Upper lobe of right lung (tissue), 1 donor: ENCODE data around the gene ZBTB17. TPM values are rescaled to one million over a fixed set of nuclear protein-coding genes. Genes with fewer than 3 reads are reported as not detected.

Experiments used
- ATAC-seq: fragments of 200-7000 bp; cut with Tn5 transposase; one replicate; pipeline ENCODE4 v1.9.1; 2020; ENCODE audit warnings: mild to moderate bottlenecking, moderate library complexity
- DNase-seq: peaks from one replicate; pipeline ENCODE4 v3.0.0-alpha.2; 2020
- H3K27ac ChIP-seq: fragments of 200-600 bp; one replicate; pipeline ENCODE4 v1.8.0; 2022
- H3K27me3 ChIP-seq: fragments of 200-600 bp; one replicate; pipeline ENCODE4 v1.8.0; 2022; ENCODE audit warnings: mild to moderate bottlenecking
- H3K36me3 ChIP-seq: fragments of 200-600 bp; one replicate; pipeline ENCODE4 v1.8.0; 2022
- H3K4me1 ChIP-seq: fragments of 200-600 bp; one replicate; pipeline ENCODE4 v1.8.0; 2022
- H3K4me3 ChIP-seq: fragments of 200-600 bp; one replicate; pipeline ENCODE4 v1.8.0; 2022; ENCODE audit warnings: mild to moderate bottlenecking
- H3K9me3 ChIP-seq: fragments of 200-600 bp; one replicate; pipeline ENCODE4 v1.8.0; 2022
- CTCF ChIP-seq: fragments of 200-600 bp; IDR thresholded peaks from one replicate; pipeline ENCODE4 v1.8.0; 2022; ENCODE audit warnings: antibody characterized with exemption
- intact Hi-C: fragments of 100-400 bp; cut with DNase I; formaldehyde crosslinking; loops from one replicate; pipeline ENCODE4 v1.11.0; 2022
- total RNA-seq: library from RNA; stranded (reverse); fragmentation: NEBNext Ultra II Directional; extraction: Animal tissue kit (Norgen Biotek cat#: 25700); gene quantifications from one replicate; pipeline ENCODE4 v1.2.1, GENCODE V29; 2021
- donor health status: DM: no; HTN: yes; CAD: no; lungs with severe emphysema.

ZBTB17 gene
- total RNA-seq, 1 donor from 2014 or later, result 42.3 TPM

GRCh38 chr1:16019644-16020277 is 43.9 kb upstream of the ZBTB17 start:
- intact Hi-C loops, result no loop called here
- Histone ChIP-seq H3K36me3 (no peaks in the 10 kb centered on the region), H3K4me1 (peaks cover 15% of the 10 kb centered on the region), H3K27ac (peak overlapping the region; percentile 78), H3K9me3 (no peaks in the 10 kb centered on the region), H3K27me3 (no peaks in the 10 kb centered on the region), H3K4me3 (no peak overlapping the region)
- no peak for ATAC-seq
- no peak for TF ChIP-seq CTCF
- no peak for DNase-seq

- intact Hi-C loops, result no loop called here
- no peak for TF ChIP-seq CTCF
- ATAC-seq (no peak), DNase-seq (no peak)
- H3K36me3 ChIP-seq, result no peaks in the 10 kb centered on the region
- no peaks in the 10 kb centered on the region for H3K9me3 ChIP-seq
- no peak overlapping the region for H3K4me3 ChIP-seq
- peaks cover 15% of the 10 kb centered on the region for H3K4me1 ChIP-seq
- no peaks in the 10 kb centered on the region for H3K27me3 ChIP-seq
- H3K27ac ChIP-seq, result peak overlapping the region; percentile 78
Measured at GRCh38 chr1:16018749-16019643, 43.1 kb upstream of the ZBTB17 start.

- Histone ChIP-seq H3K4me3 (peak overlapping the region; percentile 33), H3K27me3 (no peaks in the 10 kb centered on the region), H3K9me3 (no peaks in the 10 kb centered on the region), H3K4me1 (peaks cover 17% of the 10 kb centered on the region), H3K27ac (peak overlapping the region; percentile 78), H3K36me3 (no peaks in the 10 kb centered on the region)
- ATAC-seq (no peak), DNase-seq (no peak)
- intact Hi-C loops, result no loop called here
- no peak for TF ChIP-seq CTCF
Measured at GRCh38 chr1:16018308-16018707, 42.4 kb upstream of the ZBTB17 start.

GRCh38 chr1:16017461-16018303 is 41.8 kb upstream of the ZBTB17 start, which contains the start of gene HSPB7:
Gene HSPB7 (minus strand): TSS chr1:16018043. CDS start chr1:16017963, 80 bp downstream.
- H3K36me3 ChIP-seq, result no peaks in the 10 kb centered on the region
- peaks cover 23% of the 10 kb centered on the region for H3K4me1 ChIP-seq
- H3K27me3 ChIP-seq, result no peaks in the 10 kb centered on the region
- ATAC-seq, result peak; percentile 55
- H3K27ac ChIP-seq, result peak within 1 kb of the TSS; percentile 78
- H3K9me3 ChIP-seq, result no peaks in the 10 kb centered on the region
- intact Hi-C loops, result no loop called here
- peak within 1 kb of the TSS; percentile 33 for H3K4me3 ChIP-seq
- no peak for TF ChIP-seq CTCF
- peak; percentile 77 for DNase-seq

GRCh38 chr1:16017076-16017460 is 41.2 kb upstream of the ZBTB17 start:
- Histone ChIP-seq H3K27me3 (no peaks in the 10 kb centered on the region), H3K36me3 (no peaks in the 10 kb centered on the region), H3K4me1 (peaks cover 29% of the 10 kb centered on the region), H3K4me3 (peak overlapping the region; percentile 33), H3K9me3 (no peaks in the 10 kb centered on the region), H3K27ac (peak overlapping the region; percentile 78)
- no peak for ATAC-seq
- intact Hi-C loops, result no loop called here
- no peak for DNase-seq
- no peak for TF ChIP-seq CTCF
